Stomach smooth muscle (tissue), 2 donors: ENCODE data around the gene YKT6.

Experiments
- H3K27ac ChIP-seq: one replicate; pipeline ENCODE4 v1.7.0; 2013; ENCODE audit warnings: mild to moderate bottlenecking, low read length, inconsistent platforms
- H3K27me3 ChIP-seq, 2 donors: one replicate each; pipeline ENCODE4 v1.7.0; 2013; ENCODE audit warnings: low read length in 2 of 2; ENCODE audit not compliant: insufficient read depth in 2 of 2, control insufficient read depth in 1 of 2
- H3K36me3 ChIP-seq, 2 donors: one replicate each; pipeline ENCODE4 v1.7.0; 2013; ENCODE audit warnings: low read length in 2 of 2; ENCODE audit not compliant: control insufficient read depth in 2 of 2, insufficient read depth in 2 of 2
- H3K4me1 ChIP-seq: one replicate; pipeline ENCODE4 v1.7.0; 2013; ENCODE audit warnings: low read length; ENCODE audit not compliant: control insufficient read depth, insufficient read depth
- H3K4me3 ChIP-seq, 2 donors: one replicate each; pipeline ENCODE4 v1.7.0; 2013; ENCODE audit warnings: low read length in 2 of 2
- H3K9ac ChIP-seq, 2 donors: one replicate each; pipeline ENCODE4 v1.7.0; 2013; ENCODE audit warnings: low read length in 2 of 2, mild to moderate bottlenecking in 1 of 2
- H3K9me3 ChIP-seq, 2 donors: one replicate each; pipeline ENCODE4 v1.7.0; 2013; ENCODE audit warnings: low read length in 2 of 2; ENCODE audit not compliant: control insufficient read depth in 2 of 2
- donor health status: healthy.
- donor health status: Pancreatic carcinoma.

YKT6 gene

DNA sequence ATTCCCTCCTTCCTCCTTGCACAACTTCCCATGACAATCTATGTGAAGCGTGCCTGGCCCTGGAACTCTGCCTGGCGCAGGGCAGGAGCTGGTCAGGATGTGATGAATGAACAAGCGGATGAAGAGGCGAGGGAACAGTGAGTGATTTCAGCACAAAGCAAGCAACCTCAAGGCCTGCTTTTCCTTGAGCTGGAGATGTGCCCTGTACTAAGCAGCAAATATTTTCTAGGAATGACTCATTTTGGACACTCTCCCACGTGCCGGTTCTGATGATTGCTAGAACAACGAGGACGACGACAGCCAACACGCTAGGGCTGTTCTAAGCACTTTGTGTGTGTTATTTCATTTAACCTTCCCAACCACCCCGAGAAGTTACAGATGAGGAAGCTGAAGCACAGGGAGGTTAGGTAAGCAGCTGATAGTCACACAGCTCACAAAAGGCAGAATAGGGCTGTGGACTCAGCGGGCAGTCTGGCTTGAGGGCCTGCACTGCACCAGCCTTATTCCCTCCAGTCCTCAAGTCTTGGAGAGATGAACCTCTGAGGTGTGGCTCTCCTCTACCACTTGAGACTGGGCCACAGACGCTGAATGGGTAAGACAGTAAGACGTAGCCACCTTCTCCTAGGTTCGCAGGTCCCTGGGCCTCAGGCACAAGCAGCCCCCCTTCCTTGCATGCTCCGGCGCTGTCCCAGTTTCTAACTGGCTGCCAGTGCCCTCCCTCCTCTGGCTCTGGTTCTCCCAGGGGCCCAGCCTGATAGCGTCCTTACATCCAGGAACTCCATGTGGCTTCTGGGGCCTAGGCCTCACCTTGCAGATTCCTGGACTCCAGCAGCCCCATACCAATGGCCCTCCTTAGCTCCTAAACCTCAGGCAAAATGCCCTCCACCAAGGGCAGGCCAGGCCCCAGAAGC lies 59.0 kb downstream of the YKT6 start:
- Histone ChIP-seq H3K27me3 (peaks cover 0 to 4% of the 10 kb centered on the region in 2 donors), H3K27ac (no peak overlapping the region), H3K4me1 (peaks cover 40% of the 10 kb centered on the region), H3K4me3 (no peak overlapping the region), H3K36me3 (no peaks in the 10 kb centered on the region), H3K9me3 (no peaks in the 10 kb centered on the region), H3K9ac (peak overlapping the region in 1 of 2 donors; percentile 21)

DNA sequence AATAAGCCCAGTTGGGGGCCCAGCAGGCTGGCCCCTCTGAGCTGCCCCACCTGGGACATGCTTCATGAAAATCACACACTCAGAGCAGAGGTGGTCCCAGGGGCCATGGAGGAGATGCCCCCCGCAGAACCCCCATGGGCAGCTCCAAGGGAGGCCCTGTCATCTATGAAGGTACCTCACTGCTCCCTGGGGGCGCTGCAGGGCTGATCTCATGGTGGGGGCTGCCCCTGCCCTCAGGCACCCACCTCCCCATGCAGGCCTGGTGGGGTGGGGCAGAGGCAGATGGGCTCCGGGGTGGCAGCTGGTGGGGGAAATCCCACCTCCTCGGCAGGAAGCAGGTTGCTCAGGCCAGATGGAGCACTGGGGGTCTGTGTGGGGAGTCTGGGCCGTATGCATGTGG lies 60.5 kb downstream of the YKT6 start:
- H3K36me3 ChIP-seq: no peaks in the 10 kb centered on the region
- H3K9ac ChIP-seq: no peak overlapping the region
- no peak overlapping the region for H3K27ac ChIP-seq
- no peaks in the 10 kb centered on the region for H3K9me3 ChIP-seq
- no peak overlapping the region for H3K4me3 ChIP-seq
- peaks cover 0 to 4% of the 10 kb centered on the region in 2 donors for H3K27me3 ChIP-seq
- H3K4me1 ChIP-seq: peaks cover 39% of the 10 kb centered on the region

DNA sequence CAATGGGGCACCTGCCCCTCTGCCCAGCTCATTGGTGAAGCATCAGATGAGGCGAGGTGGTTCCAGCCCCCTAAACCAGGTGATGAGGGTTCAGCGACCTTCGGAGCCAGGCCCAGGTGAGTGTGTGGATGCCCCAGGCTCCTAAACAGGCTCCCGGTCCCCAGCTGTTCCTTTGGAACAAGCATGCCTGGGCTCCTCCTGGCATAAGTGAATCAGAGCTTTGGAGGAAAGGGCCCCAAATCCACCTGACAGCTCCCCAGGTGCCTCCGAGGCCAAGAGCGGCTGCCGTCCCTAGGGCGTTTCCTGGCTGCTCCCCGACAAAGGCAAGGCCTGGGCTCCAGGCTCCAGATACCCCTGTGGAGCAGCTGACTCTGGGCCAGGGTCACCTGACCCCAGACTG lies 61.3 kb downstream of the YKT6 start:
- no peak overlapping the region for H3K4me3 ChIP-seq
- no peak overlapping the region for H3K27ac ChIP-seq
- H3K9me3 ChIP-seq: no peaks in the 10 kb centered on the region
- H3K9ac ChIP-seq: no peak overlapping the region
- no peaks in the 10 kb centered on the region for H3K36me3 ChIP-seq
- peaks cover under 1 to 4% of the 10 kb centered on the region in 2 donors for H3K27me3 ChIP-seq
- H3K4me1 ChIP-seq: peaks cover 32% of the 10 kb centered on the region

DNA sequence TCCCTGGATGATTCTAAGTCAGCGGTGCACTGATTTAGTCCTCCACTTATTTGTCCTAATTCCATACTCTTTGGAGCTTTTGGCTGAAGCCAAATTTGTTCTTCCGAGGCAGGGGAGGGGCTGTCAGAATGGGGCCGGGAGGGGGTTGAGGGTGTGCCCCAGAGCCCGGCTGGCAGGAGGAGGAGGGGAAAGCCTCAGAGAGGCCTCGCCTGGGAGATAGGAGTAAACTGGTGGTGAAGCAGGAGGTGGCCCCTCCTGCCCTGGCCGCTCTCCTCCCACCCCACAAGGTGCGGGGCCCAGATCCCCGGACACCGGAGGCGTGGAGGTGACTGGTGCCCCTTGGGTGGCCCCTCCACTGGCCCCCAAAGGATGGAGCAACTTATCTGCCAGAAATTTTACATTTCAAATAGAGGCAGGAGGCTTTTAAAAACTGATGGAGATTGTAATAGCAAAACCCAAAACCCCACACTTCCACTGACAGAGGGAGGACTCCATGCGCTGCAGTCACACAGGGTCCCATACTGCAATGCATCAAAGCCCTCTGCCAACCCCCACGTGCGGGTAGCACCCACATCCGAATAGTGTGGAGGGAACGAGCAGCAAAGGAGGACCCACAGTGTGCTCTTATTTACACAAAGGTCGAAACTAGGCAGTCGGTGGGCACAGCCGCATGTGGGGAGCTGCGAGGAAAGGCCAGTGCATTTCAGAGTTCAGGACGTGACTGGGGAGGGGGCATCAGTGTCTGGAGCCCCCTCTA lies 62.7 kb downstream of the YKT6 start:
- H3K27me3 ChIP-seq: peaks cover 2 to 4% of the 10 kb centered on the region in 2 donors
- H3K36me3 ChIP-seq: no peaks in the 10 kb centered on the region
- no peak overlapping the region for H3K9ac ChIP-seq
- H3K4me3 ChIP-seq: no peak overlapping the region
- H3K4me1 ChIP-seq: peaks cover 17% of the 10 kb centered on the region
- H3K9me3 ChIP-seq: no peaks in the 10 kb centered on the region
- H3K27ac ChIP-seq: no peak overlapping the region
